K562 (cell line): Measurements from ENCODE around the gene LLGL1. TPM values are rescaled to one million over a fixed set of nuclear protein-coding genes. Genes with fewer than 3 reads are reported as not detected.
A peak's percentile ranks its signal among the peaks of the same experiment; 100 is the strongest.

Experiments
- ATF7 ChIP-seq: fragments of 450-650 bp; IDR thresholded peaks from 2 replicates; pipeline ENCODE4 v1.7.1; 2014; ENCODE audit warnings: mild to moderate bottlenecking, moderate library complexity
- CLOCK ChIP-seq: fragments of 250-450 bp; sonication (Bioruptor Pico); IDR thresholded peaks from 2 replicates; pipeline ENCODE4 v1.4.0; 2020; ENCODE audit warnings: mild to moderate bottlenecking, moderate library complexity, borderline replicate concordance
- HDGF ChIP-seq: fragments of 450-650 bp; IDR thresholded peaks from 2 replicates; pipeline ENCODE4 v1.6.1; 2016
- KAT7 ChIP-seq: sonication (generic); formaldehyde crosslinking; IDR thresholded peaks from 2 replicates; pipeline ENCODE4 v1.8.0; 2022; ENCODE audit warnings: missing genetic modification reagents, mild to moderate bottlenecking, borderline replicate concordance
- MTA2 ChIP-seq: fragments of 450-650 bp; IDR thresholded peaks from 2 replicates; pipeline ENCODE4 v1.6.1; 2016; ENCODE audit warnings: low read depth
- NR2C2 ChIP-seq, 2 experiments: fragments of 200-800 bp in 1 of 2; sonication (Bioruptor generic) in 1 of 2; sonication (generic) in 1 of 2; formaldehyde crosslinking in 1 of 2; IDR thresholded peaks; 2 replicates each; pipeline versions ENCODE4 v1.6.1 to v1.8.0; 2016 to 2022; ENCODE audit warnings: mild to moderate bottlenecking in 1 of 2, missing compliant biosample characterization in 1 of 2, missing genetic modification characterization in 1 of 2, missing genetic modification reagents in 1 of 2
- PBX2 ChIP-seq, 2 experiments: IDR thresholded peaks in 1 of 2; conservative IDR thresholded peaks in 1 of 2; 2 replicates each; pipeline ENCODE4 v1.6.1; 2016; ENCODE audit warnings: low read depth in 2 of 2, mild to moderate bottlenecking in 1 of 2, missing compliant biosample characterization in 1 of 2, missing genetic modification characterization in 1 of 2, moderate library complexity in 1 of 2
- SREBF2 ChIP-seq: sonication (generic); formaldehyde crosslinking; IDR thresholded peaks from 2 replicates; pipeline ENCODE4 v1.4.0; 2020; ENCODE audit warnings: mild to moderate bottlenecking, missing genetic modification reagents
- TRIM28 ChIP-seq: fragments of 450-650 bp; IDR thresholded peaks from 2 replicates; pipeline ENCODE4 v1.6.1; 2017
- ZNF507 ChIP-seq: conservative IDR thresholded peaks from 2 replicates; pipeline ENCODE4 v1.6.1; 2017; ENCODE audit warnings: missing genetic modification characterization, missing compliant biosample characterization
- ZNF511 ChIP-seq: sonication (generic); formaldehyde crosslinking; IDR thresholded peaks from 2 replicates; pipeline ENCODE4 v1.8.0; 2022; ENCODE audit warnings: mild to moderate bottlenecking, missing genetic modification reagents
- ZNF75A ChIP-seq: fragments of 450-650 bp; formaldehyde crosslinking; IDR thresholded peaks from 2 replicates; pipeline ENCODE4 v1.4.0; 2020; ENCODE audit warnings: mild to moderate bottlenecking
- ZNF76 ChIP-seq: fragments of 250-450 bp; sonication (Bioruptor Pico); IDR thresholded peaks from 2 replicates; pipeline ENCODE4 v1.4.0; 2020; ENCODE audit warnings: mild to moderate bottlenecking, moderate library complexity, borderline replicate concordance
- ZNF766 ChIP-seq: fragments of 200-800 bp; sonication (Bioruptor generic); conservative IDR thresholded peaks from 2 replicates; pipeline ENCODE4 v1.6.1; 2016; ENCODE audit warnings: missing genetic modification characterization, missing compliant biosample characterization
- ZNF778 ChIP-seq: fragments of 450-650 bp; formaldehyde crosslinking; IDR thresholded peaks from 2 replicates; pipeline ENCODE4 v1.4.0; 2020; ENCODE audit warnings: mild to moderate bottlenecking, moderate library complexity
- polyA plus RNA-seq, 8 experiments: library from polyadenylated mRNA; depleted of rRNA in 4 of 8; stranded (reverse) in 5 of 8; unstranded in 3 of 8; fragments of >200 nt; fragmentation: Nextera tagmentation in 2 of 8; fragmentation: Illumina TruSeq in 1 of 8; extraction: Ambion mirVana in 2 of 8; extraction: Trizol in 1 of 8; gene quantifications; 2 replicates each; pipeline versions ENCODE4 v1.2.1 to v1.2.3, GENCODE V29; 2011 to 2014; ENCODE audit warnings: inconsistent platforms in 1 of 8, missing spikeins in 1 of 8
- total RNA-seq, 7 experiments: library from RNA; depleted of rRNA in 6 of 7; stranded (reverse); fragments of >200 nt in 6 of 7; fragmentation: Illumina TruSeq in 2 of 7; extraction: Trizol in 2 of 7; gene quantifications; 2 replicates each; pipeline versions ENCODE4 v1.2.1 to v1.2.3, GENCODE V29; 2011 to 2021; ENCODE audit warnings: low replicate concordance in 1 of 7
- TF ChIP-seq, protein P1 (sequence below): conservative IDR thresholded peaks from 2 replicates; pipeline ENCODE4 v1.6.1; 2011; ENCODE audit warnings: low read depth, mild to moderate bottlenecking, low read length; ENCODE audit not compliant: control insufficient read depth
- TF ChIP-seq, protein P2 (sequence below): sonication (generic); formaldehyde crosslinking; IDR thresholded peaks from 2 replicates; pipeline ENCODE4 v1.8.1; 2023; ENCODE audit warnings: mild to moderate bottlenecking, missing genetic modification reagents, moderate library complexity

Gene LLGL1
- total and polyA plus RNA-seq, 9 of the 15 experiments (the other 6 are each of a cell fraction or from before 2014, with no cell fraction given) = 0.11 to 12.9 (median 5.3) TPM; not detected in 1

GRCh38 chr17:18260332-18261145 lies 35.1 kb downstream of the LLGL1 start, which contains the start of gene MIEF2 (continued):
- TF ChIP-seq CLOCK (CRISPR knock-in tag) = no peak
- TF ChIP-seq MTA2 = no peak
- no peak; the same call in 1 of the 2 replicates for TF ChIP-seq NR2C2 (CRISPR knock-in tag; IDR thresholded peaks at IDR 0.05)
- no peak for TF ChIP-seq NR2C2 (tag; IDR thresholded peaks at IDR 0.05)
- no peak for TF ChIP-seq SREBF2
- TF ChIP-seq ZNF778 (CRISPR knock-in tag) = no peak
- TF ChIP-seq ZNF766 (CRISPR knock-in tag) = no peak
- TF ChIP-seq, protein P1, sequence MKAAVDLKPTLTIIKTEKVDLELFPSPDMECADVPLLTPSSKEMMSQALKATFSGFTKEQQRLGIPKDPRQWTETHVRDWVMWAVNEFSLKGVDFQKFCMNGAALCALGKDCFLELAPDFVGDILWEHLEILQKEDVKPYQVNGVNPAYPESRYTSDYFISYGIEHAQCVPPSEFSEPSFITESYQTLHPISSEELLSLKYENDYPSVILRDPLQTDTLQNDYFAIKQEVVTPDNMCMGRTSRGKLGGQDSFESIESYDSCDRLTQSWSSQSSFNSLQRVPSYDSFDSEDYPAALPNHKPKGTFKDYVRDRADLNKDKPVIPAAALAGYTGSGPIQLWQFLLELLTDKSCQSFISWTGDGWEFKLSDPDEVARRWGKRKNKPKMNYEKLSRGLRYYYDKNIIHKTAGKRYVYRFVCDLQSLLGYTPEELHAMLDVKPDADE = no peak
- TF ChIP-seq PBX2 (CRISPR knock-in tag; IDR thresholded peaks at IDR 0.05; ENCODE audit: low read depth) = peak; percentile 82
- TF ChIP-seq PBX2 (tag; conservative IDR thresholded peaks at IDR 0.05; ENCODE audit: low read depth) = peak; percentile 95
- peak; percentile 65; the same call in 1 of the 2 replicates for TF ChIP-seq ZNF511 (CRISPR knock-in tag)
- TF ChIP-seq, protein P2, sequence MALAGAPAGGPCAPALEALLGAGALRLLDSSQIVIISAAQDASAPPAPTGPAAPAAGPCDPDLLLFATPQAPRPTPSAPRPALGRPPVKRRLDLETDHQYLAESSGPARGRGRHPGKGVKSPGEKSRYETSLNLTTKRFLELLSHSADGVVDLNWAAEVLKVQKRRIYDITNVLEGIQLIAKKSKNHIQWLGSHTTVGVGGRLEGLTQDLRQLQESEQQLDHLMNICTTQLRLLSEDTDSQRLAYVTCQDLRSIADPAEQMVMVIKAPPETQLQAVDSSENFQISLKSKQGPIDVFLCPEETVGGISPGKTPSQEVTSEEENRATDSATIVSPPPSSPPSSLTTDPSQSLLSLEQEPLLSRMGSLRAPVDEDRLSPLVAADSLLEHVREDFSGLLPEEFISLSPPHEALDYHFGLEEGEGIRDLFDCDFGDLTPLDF (CRISPR knock-in tag) = no peak
- no peak for TF ChIP-seq HDGF
- peak; percentile 41 for TF ChIP-seq ATF7
- TF ChIP-seq KAT7 = no peak
- TF ChIP-seq TRIM28 = no peak
- no peak for TF ChIP-seq ZNF75A (CRISPR knock-in tag)
- no peak for TF ChIP-seq ZNF507
- TF ChIP-seq ZNF76 (CRISPR knock-in tag) = no peak
